HL-60 (cell line): ENCODE measurements around the gene PNPLA1.

Experiments
- CTCF ChIP-seq: IDR thresholded peaks from one replicate; pipeline ENCODE4 v1.5.1; 2011; ENCODE audit warnings: low read length, control low read depth, inconsistent platforms; ENCODE audit not compliant: insufficient read depth
- POLR2AphosphoS5 ChIP-seq: IDR thresholded peaks from 2 replicates; pipeline ENCODE4 v1.6.1; 2012; ENCODE audit warnings: low read depth

GRCh38 chr6:36335465-36336207 is 65.8 kb downstream of the PNPLA1 start:
- no peak for TF ChIP-seq CTCF
- TF ChIP-seq POLR2AphosphoS5: no peak
